ENCODE data around the gene PCDHGA3. TPM values are rescaled to one million over a fixed set of nuclear protein-coding genes. Genes with fewer than 3 reads are reported as not detected.

PCDHGA3 gene
- total RNA-seq, 1 experiment from 2014 or later: 0.97 TPM

- TSS peak; percentile 76 for BruUV-seq (replicated peaks)
- Histone ChIP-seq H3K27me3 (replicated peaks; ENCODE audit: insufficient read depth, low read depth, low read length, poor library complexity) (no peaks in the 10 kb centered on the region), H3K4me1 (ENCODE audit: insufficient read depth, low read length, poor library complexity, severe bottlenecking) (no peaks in the 10 kb centered on the region), H3K27ac (ENCODE audit: low read depth, low read length, poor library complexity, severe bottlenecking) (peak within 1 kb of the TSS; percentile 12), H3K9me3 (ENCODE audit: low read depth, low read length, poor library complexity, severe bottlenecking) (peaks cover 32% of the 10 kb centered on the region), H3K36me3 (ENCODE audit: insufficient read depth, low read length, poor library complexity, severe bottlenecking) (no peaks in the 10 kb centered on the region), H3K4me3 (ENCODE audit: low read depth, low read length, poor library complexity, severe bottlenecking) (peak within 1 kb of the TSS; percentile 24)
- ChIA-PET CTCF (interaction anchor here (0.6 to 2.5 kb wide), 6 partner anchors 31 to 214 kb away, joined by 3 to 12 read pairs (median 4); partner anchors contain the start of genes PCDHB14 and PCDHB15), POLR2A (ENCODE audit: low non-redundant PET) (no interaction called here)
- no peak for TF ChIP-seq EZH2 (IDR thresholded peaks at IDR 0.05; ENCODE audit: borderline replicate concordance, low read depth, low read length, poor library complexity, severe bottlenecking)
- TF ChIP-seq CTCF (conservative IDR thresholded peaks at IDR 0.05; ENCODE audit: low read depth, low read length): peak; percentile 76
- intact Hi-C loops (cut with micrococcal nuclease; ENCODE audit: unreplicated experiment): loop anchor here (5.0 kb wide), 1 partner anchor 212 kb away; no protein-coding TSS in a partner anchor
- DNase-seq (ENCODE audit: low spot score): peak; percentile 87
Measured at GRCh38 chr5:141349917-141350619, 6.4 kb downstream of the PCDHGA3 start, which contains the start of gene PCDHGB1. Gene PCDHGB1 (plus strand): TSS chr5:141350099. CDS start chr5:141350261, 162 bp downstream.

GRCh38 chr5:141351591-141351990, 8.0 kb downstream of the PCDHGA3 start:
- Histone ChIP-seq H3K4me3 (ENCODE audit: low read depth, low read length, poor library complexity, severe bottlenecking) (no peak overlapping the region), H3K9me3 (ENCODE audit: low read depth, low read length, poor library complexity, severe bottlenecking) (peaks cover 41% of the 10 kb centered on the region), H3K36me3 (ENCODE audit: insufficient read depth, low read length, poor library complexity, severe bottlenecking) (no peaks in the 10 kb centered on the region), H3K4me1 (ENCODE audit: insufficient read depth, low read length, poor library complexity, severe bottlenecking) (no peaks in the 10 kb centered on the region), H3K27me3 (replicated peaks; ENCODE audit: insufficient read depth, low read depth, low read length, poor library complexity) (no peaks in the 10 kb centered on the region), H3K27ac (ENCODE audit: low read depth, low read length, poor library complexity, severe bottlenecking) (no peak overlapping the region)
- CTCF ChIA-PET: interaction anchor here (2.5 kb wide), 1 partner anchor 212 kb away, joined by 12 read pairs; no protein-coding TSS in a partner anchor
- TF ChIP-seq CTCF (conservative IDR thresholded peaks at IDR 0.05; ENCODE audit: low read depth, low read length) (no peak), EZH2 (IDR thresholded peaks at IDR 0.05; ENCODE audit: borderline replicate concordance, low read depth, low read length, poor library complexity, severe bottlenecking) (no peak)
- intact Hi-C loops (cut with micrococcal nuclease; ENCODE audit: unreplicated experiment): loop anchor here (5.0 kb wide), 1 partner anchor 211 kb away; no protein-coding TSS in a partner anchor
- POLR2A ChIA-PET (ENCODE audit: low non-redundant PET): no interaction called here
- BruUV-seq (replicated peaks): no TSS peak
- DNase-seq (ENCODE audit: low spot score): no peak

- H3K4me3 ChIP-seq (ENCODE audit: low read depth, low read length, poor library complexity, severe bottlenecking): no peak within 1 kb of the TSS
- H3K4me1 ChIP-seq (ENCODE audit: insufficient read depth, low read length, poor library complexity, severe bottlenecking): no peaks in the 10 kb centered on the region
- no peak within 1 kb of the TSS for H3K27ac ChIP-seq (ENCODE audit: low read depth, low read length, poor library complexity, severe bottlenecking)
- POLR2A ChIA-PET (ENCODE audit: low non-redundant PET): no interaction called here
- H3K9me3 ChIP-seq (ENCODE audit: low read depth, low read length, poor library complexity, severe bottlenecking): peaks cover 45% of the 10 kb centered on the region
- peak; percentile 50 for TF ChIP-seq CTCF (conservative IDR thresholded peaks at IDR 0.05; ENCODE audit: low read depth, low read length)
- no peak for TF ChIP-seq EZH2 (IDR thresholded peaks at IDR 0.05; ENCODE audit: borderline replicate concordance, low read depth, low read length, poor library complexity, severe bottlenecking)
- no peaks in the 10 kb centered on the region for H3K36me3 ChIP-seq (ENCODE audit: insufficient read depth, low read length, poor library complexity, severe bottlenecking)
- no peak for DNase-seq (ENCODE audit: low spot score)
- BruUV-seq (replicated peaks): no TSS peak
- intact Hi-C loops (cut with micrococcal nuclease; ENCODE audit: unreplicated experiment): loop anchor here (5.0 kb wide), 1 partner anchor 207 kb away; no protein-coding TSS in a partner anchor
- CTCF ChIA-PET: no interaction called here
- no peaks in the 10 kb centered on the region for H3K27me3 ChIP-seq (replicated peaks; ENCODE audit: insufficient read depth, low read depth, low read length, poor library complexity)
Measured at GRCh38 chr5:141354900-141355469, 11.4 kb downstream of the PCDHGA3 start, which contains the start of gene PCDHGA4. Gene PCDHGA4 (plus strand): TSS chr5:141355021. CDS start chr5:141355108, 87 bp downstream.

All from A673 (cell line).